Measurements from ENCODE around the gene CRKL. TPM values are rescaled to one million over a fixed set of nuclear protein-coding genes. Genes with fewer than 3 reads are reported as not detected.

The CRKL gene
- total RNA-seq (2014; rRNA removed; shearing (Covaris generic); ENCODE audit: low replicate concordance), result 25.5 and 30.6 TPM in 2 replicates

GRCh38 chr22:20916916-20917810 lies at the start of gene CRKL:
Gene CRKL (plus strand): TSS chr22:20917407. CDS start chr22:20917935, 528 bp downstream.
- in situ Hi-C loops (cut with HindIII; ENCODE audit: low pct_unique_long_range_greater_than_20kb, low sequenced_read_pairs), result no loop called here
- DNase-seq (ENCODE audit: low read depth), result peak; percentile 99

GRCh38 chr22:20868025-20868962 lies 48.9 kb upstream of the CRKL start:
- no peak for DNase-seq (ENCODE audit: low read depth)
- in situ Hi-C loops (cut with HindIII; ENCODE audit: low pct_unique_long_range_greater_than_20kb, low sequenced_read_pairs), result no loop called here

- DNase-seq (ENCODE audit: low read depth), result no peak
These were observed 48.0 kb upstream of the CRKL start for GRCh38 chr22:20869234-20869633.

GRCh38 chr22:20873214-20873613 lies 44.0 kb upstream of the CRKL start:
- in situ Hi-C loops (cut with HindIII; ENCODE audit: low pct_unique_long_range_greater_than_20kb, low sequenced_read_pairs), result no loop called here
- DNase-seq (ENCODE audit: low read depth), result no peak

More at GRCh38 chr22:20869234-20869633, 48.0 kb upstream of the CRKL start:
- in situ Hi-C loops (cut with HindIII; ENCODE audit: low pct_unique_long_range_greater_than_20kb, low sequenced_read_pairs), result no loop called here

- in situ Hi-C loops (cut with HindIII; ENCODE audit: low pct_unique_long_range_greater_than_20kb, low sequenced_read_pairs), result no loop called here
- DNase-seq (ENCODE audit: low read depth), result no peak
These were observed 41.9 kb upstream of the CRKL start for GRCh38 chr22:20875296-20875695.

GRCh38 chr22:20877715-20878114 lies 39.5 kb upstream of the CRKL start:
- DNase-seq (ENCODE audit: low read depth), result no peak
- in situ Hi-C loops (cut with HindIII; ENCODE audit: low pct_unique_long_range_greater_than_20kb, low sequenced_read_pairs), result no loop called here

GRCh38 chr22:20881231-20881630 lies 36.0 kb upstream of the CRKL start:
- in situ Hi-C loops (cut with HindIII; ENCODE audit: low pct_unique_long_range_greater_than_20kb, low sequenced_read_pairs), result no loop called here
- peak; percentile 48 for DNase-seq (ENCODE audit: low read depth)

GRCh38 chr22:20881869-20882815 lies 35.1 kb upstream of the CRKL start:
- in situ Hi-C loops (cut with HindIII; ENCODE audit: low pct_unique_long_range_greater_than_20kb, low sequenced_read_pairs), result no loop called here

GRCh38 chr22:20882855-20883254 lies 34.4 kb upstream of the CRKL start:
- in situ Hi-C loops (cut with HindIII; ENCODE audit: low pct_unique_long_range_greater_than_20kb, low sequenced_read_pairs), result no loop called here
- no peak for DNase-seq (ENCODE audit: low read depth)

More at GRCh38 chr22:20881869-20882815, 35.1 kb upstream of the CRKL start:
- no peak for DNase-seq (ENCODE audit: low read depth)

GRCh38 chr22:20884454-20884853 lies 32.8 kb upstream of the CRKL start:
- in situ Hi-C loops (cut with HindIII; ENCODE audit: low pct_unique_long_range_greater_than_20kb, low sequenced_read_pairs), result no loop called here
- DNase-seq (ENCODE audit: low read depth), result no peak

GRCh38 chr22:20885017-20885556 lies 32.1 kb upstream of the CRKL start:
- in situ Hi-C loops (cut with HindIII; ENCODE audit: low pct_unique_long_range_greater_than_20kb, low sequenced_read_pairs), result no loop called here
- no peak for DNase-seq (ENCODE audit: low read depth)

GRCh38 chr22:20885557-20886323 lies 31.5 kb upstream of the CRKL start:
- peak; percentile 88 for DNase-seq (ENCODE audit: low read depth)
- in situ Hi-C loops (cut with HindIII; ENCODE audit: low pct_unique_long_range_greater_than_20kb, low sequenced_read_pairs), result no loop called here

- in situ Hi-C loops (cut with HindIII; ENCODE audit: low pct_unique_long_range_greater_than_20kb, low sequenced_read_pairs), result no loop called here
- DNase-seq (ENCODE audit: low read depth), result no peak
These were observed 29.8 kb upstream of the CRKL start for GRCh38 chr22:20887375-20887774.

GRCh38 chr22:20889025-20889704 lies 28.0 kb upstream of the CRKL start:
- in situ Hi-C loops (cut with HindIII; ENCODE audit: low pct_unique_long_range_greater_than_20kb, low sequenced_read_pairs), result no loop called here
- DNase-seq (ENCODE audit: low read depth), result no peak

- in situ Hi-C loops (cut with HindIII; ENCODE audit: low pct_unique_long_range_greater_than_20kb, low sequenced_read_pairs), result no loop called here
- no peak for DNase-seq (ENCODE audit: low read depth)
These were observed 27.2 kb upstream of the CRKL start for GRCh38 chr22:20889904-20890540.

- no peak for DNase-seq (ENCODE audit: low read depth)
- in situ Hi-C loops (cut with HindIII; ENCODE audit: low pct_unique_long_range_greater_than_20kb, low sequenced_read_pairs), result no loop called here
These were observed 26.2 kb upstream of the CRKL start for GRCh38 chr22:20890975-20891374.
